Upper lobe of left lung (tissue), 4 donors: ENCODE measurements around the gene MSRB1.

ENCODE experiments used
- CTCF ChIP-seq, 6 experiments: fragments of 450-650 bp in 4 of 6; fragments of 200-600 bp in 2 of 6; sonication (generic) in 2 of 6; IDR thresholded peaks; one replicate each; pipeline ENCODE4 v1.5.1; 2016 to 2019; ENCODE audit warnings: antibody characterized with exemption in 6 of 6
- POLR2A ChIP-seq, 4 donors: fragments of 450-650 bp; IDR thresholded peaks; one replicate each; pipeline ENCODE4 v1.5.1; 2016 to 2017; ENCODE audit warnings: antibody characterized with exemption in 4 of 4, mild to moderate bottlenecking in 2 of 4

GRCh38 chr16:1989209-1990100 lies 46.5 kb upstream of the MSRB1 start, which contains the start of gene SYNGR3:
- TF ChIP-seq POLR2A (IDR thresholded peaks at IDR 0.05) = no peak
- TF ChIP-seq CTCF (IDR thresholded peaks at IDR 0.05) = no peak
